GM18867 (cell line): ENCODE measurements around the gene RABEPK.
"Not testable (repeated sequence)": the region's sequence is repeated elsewhere in the genome, so short reads cannot be mapped to it uniquely, and the experiment has no call there.

Source experiments
- ATAC-seq: cut with Tn5 transposase; IDR thresholded peaks from one replicate; pipeline ENCODE4 v1.9.1; 2021; ENCODE audit warnings: mild to moderate bottlenecking, moderate library complexity; ENCODE audit not compliant: unreplicated experiment

RABEPK gene, protein sequence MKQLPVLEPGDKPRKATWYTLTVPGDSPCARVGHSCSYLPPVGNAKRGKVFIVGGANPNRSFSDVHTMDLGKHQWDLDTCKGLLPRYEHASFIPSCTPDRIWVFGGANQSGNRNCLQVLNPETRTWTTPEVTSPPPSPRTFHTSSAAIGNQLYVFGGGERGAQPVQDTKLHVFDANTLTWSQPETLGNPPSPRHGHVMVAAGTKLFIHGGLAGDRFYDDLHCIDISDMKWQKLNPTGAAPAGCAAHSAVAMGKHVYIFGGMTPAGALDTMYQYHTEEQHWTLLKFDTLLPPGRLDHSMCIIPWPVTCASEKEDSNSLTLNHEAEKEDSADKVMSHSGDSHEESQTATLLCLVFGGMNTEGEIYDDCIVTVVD

DNA sequence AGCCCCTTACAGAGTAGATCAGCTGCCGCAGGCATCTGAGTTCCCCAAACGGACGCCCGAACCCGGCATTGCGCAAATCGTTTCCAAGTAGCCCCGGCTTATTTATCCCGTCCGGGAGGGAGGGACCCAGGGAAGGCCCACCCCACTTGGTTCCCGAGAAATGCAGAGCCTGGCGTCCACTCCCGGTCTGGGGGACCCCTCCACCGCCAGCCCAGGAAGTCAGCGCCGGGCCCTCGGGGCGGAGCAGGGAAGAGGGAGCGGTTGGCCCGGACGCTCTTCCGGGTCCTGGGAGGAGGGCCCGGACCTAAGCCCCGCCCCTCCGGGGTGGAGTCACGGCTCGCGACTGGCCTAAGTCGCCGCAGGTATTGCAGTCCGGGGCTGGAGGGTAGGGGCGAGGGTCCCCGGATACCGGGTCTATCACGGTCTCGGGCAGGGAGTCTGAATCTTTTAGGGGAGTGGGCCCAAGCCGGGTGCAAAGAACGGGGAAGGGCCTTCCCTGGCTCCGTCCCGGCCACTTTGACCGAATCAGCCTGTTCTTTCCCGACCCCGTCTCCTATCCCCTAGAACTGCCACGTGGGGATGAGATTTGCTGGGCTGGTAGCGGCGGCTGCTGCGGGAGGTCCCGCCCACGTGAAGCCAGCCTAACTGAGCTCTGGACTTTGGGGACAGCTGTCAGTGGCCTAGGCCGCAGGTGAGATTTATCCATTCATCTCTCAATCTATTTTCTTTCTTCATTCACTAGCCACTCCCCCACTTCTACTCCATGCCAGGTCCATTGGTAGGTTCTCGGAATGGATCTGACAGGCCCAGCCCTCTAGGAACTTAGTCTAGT lies at the start of gene RABEPK:
Gene RABEPK (plus strand): TSS at position 327 of the 832 bp plus-strand sequence. CDS start 2,472 bp downstream, outside the sequence.
- peak; percentile 98 for ATAC-seq

DNA sequence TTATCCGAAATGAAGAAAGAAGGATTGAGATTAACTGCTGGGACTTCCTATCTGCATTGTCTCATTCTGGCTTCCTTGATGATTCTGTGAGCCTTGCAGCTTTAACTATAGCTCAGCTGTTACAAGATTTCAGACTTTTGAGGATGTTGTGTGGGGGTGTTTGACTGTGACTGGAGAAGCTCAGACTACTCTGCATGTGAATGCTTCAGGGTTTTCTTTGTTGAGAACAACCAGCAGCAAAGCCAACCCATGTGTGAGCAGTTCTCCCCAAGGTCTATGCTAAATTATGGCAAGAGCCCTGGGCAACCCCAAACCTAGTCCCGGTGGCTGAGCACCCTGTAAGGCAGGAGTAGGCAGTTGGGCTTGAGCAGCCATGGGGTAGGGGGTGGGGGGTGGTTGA lies 48.6 kb upstream of the RABEPK start:
- ATAC-seq = no peak

DNA sequence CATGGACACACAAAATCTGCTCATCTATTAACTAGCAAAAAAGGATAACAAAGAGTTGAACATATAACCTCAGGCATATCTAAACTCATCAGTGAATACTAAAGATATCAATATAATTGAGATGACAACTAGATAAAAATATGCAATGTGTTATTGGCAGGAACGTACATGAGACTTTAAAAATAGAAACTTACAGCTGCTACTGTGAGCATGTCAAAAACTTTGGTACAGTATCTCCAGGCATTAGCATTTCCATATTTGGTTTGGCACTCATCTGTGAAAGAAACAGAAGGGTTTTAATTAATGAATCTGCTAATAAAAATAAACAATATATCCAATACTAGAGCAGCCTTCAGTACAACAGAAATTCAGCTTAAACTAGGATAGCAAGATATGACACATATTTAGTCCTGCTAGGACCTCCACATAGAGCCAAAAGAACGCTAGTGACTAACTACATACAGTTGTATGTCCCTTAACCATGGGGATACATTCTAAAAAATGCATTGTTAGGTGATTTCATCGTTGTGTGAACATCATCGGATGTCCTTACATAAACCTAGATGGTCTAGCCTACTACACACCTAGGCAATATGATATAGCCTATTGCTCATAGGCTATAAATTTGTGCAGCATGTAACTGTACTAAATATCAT lies 46.5 kb upstream of the RABEPK start:
- no peak for ATAC-seq

DNA sequence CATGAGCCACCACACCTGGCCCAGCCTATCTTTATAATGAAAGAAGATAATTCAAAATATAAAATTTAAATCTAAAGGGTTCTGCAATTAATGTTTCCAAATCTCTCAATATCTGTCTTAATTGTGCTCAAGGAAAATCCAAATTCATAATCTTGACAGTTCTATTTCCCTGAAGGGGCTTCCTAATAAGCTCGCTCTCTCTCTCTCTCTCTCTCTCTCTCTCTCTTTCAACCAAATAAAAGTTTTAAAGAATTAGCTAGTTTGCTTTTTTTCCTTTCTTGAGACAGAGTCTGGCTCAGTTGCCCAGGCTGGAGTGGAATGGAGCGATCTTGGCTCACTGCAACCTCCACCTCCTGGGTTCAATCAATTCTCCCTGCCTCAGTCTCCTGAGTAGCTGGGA lies 43.8 kb upstream of the RABEPK start:
- ATAC-seq = no peak

DNA sequence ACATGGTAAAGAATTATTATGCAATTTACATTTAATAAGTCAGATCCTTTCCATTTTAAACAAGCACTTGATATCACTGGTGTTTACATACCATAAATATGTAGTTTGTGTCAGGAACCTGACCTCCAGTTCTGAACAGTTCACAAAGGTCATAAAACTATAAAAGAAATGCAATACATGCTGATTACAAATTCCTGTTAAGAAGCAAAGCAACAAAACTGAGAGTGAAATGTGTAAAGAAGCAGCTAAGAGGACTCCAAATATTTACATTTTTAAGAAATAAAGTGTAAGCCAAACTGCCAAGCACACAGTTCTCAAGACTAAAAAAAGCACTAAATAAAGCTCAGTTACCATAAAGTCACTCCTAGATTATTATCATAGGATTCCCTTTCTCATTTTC lies 39.6 kb upstream of the RABEPK start:
- ATAC-seq = no peak

DNA sequence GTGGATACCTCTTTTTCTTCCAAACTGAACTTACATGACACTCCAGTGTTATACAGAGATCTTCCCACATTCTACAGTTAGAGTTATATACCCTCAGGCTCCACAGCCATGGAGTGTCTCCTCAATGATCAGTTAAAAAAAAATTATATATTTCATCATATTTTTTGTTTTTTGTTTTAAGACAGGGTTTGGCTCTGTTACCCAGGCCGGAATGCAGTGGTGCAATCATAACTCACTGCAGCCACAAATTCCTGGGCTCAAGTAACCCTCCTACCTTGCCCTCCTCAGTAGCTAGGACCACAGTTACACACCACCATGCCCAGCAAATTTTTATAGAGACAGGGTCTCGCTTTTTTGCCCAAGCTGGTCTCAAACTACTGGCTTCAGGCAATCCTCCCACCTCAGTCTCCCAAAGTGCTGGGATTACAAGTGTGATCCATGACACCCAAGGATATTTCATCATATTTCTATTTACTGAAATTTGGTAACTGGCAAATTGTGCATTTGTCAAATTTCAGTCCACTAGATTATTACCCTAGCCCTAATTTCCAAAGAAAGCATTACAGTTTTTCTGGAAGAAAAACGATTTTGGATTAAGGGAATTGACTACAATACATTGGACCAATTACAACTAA lies 38.9 kb upstream of the RABEPK start:
- no peak for ATAC-seq

DNA sequence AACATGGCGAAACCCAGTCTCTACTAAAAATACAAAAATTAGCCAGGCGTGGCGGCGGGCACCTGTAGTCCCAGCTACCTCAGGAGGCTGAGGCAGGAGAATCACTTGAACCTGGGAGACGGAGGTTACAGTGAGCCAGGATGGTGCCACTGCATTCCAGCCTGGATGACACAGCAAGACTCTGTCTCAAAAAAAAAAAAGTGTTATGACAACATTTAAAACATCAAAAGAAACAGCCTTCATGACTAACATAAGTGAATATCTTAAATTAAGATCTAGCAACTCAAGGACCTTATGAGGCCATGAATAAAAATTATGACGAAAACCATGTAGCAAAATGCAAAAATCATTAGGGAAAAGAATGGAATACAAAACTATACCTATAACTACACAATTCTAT lies 37.5 kb upstream of the RABEPK start:
- not testable (repeated sequence) for ATAC-seq

DNA sequence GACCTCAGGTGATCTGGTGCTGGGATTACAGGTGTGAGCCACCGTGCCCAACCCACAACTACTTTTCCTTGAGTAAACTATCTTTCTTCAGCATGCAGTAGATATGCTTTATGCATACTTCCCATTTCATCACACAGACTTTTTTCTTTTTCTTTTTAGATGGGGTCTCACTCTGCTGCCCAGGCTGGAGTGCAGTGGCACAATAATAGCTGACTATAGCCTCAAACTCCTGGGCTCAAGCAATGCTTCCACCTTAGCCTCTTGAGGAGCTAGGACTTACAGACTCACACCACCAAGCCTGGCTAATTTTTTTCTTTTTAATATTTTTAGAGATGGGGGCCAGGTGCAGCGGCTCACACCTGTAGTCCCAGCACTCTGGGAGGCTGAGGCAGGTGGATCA lies 33.6 kb upstream of the RABEPK start:
- no peak for ATAC-seq

DNA sequence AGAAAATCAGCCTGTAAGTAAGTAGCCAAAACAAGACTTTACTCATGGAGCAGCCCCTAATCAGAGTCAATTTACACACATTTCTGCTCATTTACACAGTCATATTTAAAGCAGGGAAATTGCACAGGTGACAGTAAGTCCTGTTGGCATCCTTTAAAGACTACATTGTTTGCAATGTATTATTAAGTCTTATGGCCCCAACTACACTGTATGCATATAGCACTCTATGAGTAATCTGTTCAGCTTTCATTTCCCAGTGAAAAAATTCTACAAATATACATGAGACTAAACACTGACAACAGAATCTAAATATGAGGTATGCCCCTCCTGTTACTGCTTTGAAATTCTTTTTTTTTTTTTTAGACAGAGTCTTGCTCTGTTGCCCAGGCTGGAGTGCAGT lies 30.4 kb upstream of the RABEPK start:
- no peak for ATAC-seq

DNA sequence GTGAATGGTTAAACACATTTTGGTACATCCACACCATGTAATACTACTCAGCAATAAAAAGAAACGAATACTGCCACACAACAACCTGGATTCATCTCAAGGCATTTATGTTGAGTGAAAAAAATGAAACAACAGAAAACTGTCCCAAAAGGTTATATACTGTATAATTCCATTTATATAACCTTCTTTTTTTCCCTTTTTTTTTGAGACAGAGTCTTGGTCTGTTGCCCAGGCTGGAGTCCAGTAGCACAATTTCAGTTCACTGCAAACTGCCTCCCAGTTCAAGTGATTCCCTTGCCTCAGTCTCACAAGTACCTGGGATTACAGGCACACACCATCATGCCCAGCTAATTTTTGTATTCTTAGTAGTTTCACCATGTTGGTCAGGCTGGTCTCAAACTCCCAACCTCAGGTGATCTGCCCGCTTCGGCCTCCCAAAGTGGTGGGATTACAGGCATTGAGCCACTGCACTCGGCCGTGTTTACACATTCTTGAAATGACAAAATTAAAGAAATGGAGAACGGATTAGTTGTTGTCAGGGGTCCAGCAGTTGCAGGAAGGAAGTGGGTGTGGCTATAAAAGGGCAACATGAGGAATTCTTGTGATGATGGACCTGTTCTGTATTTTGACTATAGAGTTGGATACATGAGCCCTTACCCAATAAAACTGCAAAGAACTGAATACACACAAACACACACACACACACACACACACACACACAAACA lies 28.1 kb upstream of the RABEPK start:
- no peak for ATAC-seq

DNA sequence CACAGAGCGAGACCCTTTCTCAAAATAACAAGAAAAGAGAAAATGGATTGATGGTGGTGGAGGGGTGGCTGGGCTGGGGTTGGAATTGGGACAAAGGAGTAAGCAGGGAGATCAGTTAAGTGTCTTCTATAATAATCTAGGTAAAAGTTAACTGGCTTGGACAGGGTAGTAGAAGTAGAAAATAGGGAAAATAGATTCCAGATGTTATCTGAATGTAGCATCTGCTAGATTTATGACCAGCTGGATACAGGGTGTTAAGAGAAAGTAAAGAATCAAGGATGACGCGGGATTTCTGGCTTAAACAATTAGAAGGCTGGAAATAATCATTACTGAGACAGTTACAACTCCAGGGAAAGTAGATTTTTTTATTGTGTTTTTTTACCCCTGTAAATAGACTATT lies 23.7 kb upstream of the RABEPK start:
- ATAC-seq = no peak

DNA sequence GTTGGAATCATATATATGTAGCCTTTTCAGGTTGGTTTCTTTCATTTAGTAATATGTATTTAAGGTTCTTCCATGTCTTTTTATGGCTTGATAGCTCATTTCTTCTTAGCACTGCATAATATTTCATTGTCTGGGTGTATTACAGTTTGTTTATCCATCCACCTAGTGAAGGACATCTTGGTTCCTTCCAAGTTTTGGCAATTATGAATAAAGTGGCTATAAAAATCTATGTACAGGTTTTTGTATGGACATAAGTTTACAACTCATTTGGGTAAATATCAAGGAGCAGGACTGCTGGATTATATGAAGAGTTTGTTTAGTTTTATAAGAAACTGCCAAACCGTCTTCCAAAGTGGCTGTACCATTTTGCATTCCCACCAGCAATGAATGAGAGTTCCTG lies 22.5 kb upstream of the RABEPK start:
- ATAC-seq = no peak

DNA sequence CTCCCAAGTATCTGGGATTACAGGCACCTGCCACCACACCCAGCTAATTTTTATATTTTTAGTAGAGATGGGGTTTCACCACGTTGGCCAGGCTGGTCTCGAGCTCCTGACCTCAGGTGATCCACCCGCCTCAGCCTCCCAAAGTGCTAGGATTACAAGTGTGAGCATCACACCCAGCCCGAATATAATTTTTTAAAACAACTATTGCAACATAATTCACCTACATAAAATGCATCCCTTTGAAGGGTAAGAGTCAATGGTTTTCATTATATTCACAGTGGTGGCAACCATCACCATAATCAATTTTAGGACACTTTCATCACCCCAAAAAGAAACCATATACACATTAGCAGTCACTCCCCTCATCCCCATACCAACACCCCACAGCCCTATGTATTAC lies 20.6 kb upstream of the RABEPK start:
- ATAC-seq = not testable (repeated sequence)

DNA sequence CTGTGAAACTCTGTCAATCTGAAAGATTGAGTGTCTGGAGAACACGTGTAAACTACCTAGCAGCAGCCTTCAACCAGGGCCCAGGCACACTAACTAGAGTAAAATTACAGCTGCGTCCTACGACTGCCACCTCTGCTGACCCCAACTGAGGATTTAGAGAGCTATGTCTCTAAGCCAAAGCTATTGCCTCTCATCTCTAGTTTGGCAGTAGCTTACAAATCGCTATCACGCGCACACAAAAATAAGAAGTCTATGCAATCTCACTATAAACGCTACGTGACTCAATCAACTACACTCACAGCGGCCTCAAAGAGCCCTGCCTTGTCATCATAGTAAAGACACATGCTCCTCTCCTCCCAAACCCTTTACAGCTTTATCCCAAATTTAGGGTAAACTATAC lies 19.5 kb upstream of the RABEPK start:
- ATAC-seq = no peak

DNA sequence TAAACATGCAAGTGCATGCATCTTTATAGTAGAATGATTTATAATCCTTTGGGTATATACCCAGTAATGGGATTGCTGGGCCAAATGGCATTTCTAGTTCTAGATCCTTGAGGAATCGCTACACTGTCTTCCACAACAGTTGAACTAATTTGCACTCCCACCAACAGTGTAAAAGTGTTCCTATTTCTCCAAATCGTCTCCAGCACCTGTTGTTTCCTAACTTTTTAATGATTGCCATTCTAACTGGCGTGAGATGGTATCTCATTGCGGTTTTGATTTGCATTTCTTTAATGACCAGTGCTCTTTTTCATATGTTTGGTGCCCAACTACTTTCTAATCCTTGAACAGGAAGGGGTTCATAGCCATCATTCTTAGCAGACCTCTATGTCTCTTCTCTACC lies 18.6 kb upstream of the RABEPK start:
- not testable (repeated sequence) for ATAC-seq

DNA sequence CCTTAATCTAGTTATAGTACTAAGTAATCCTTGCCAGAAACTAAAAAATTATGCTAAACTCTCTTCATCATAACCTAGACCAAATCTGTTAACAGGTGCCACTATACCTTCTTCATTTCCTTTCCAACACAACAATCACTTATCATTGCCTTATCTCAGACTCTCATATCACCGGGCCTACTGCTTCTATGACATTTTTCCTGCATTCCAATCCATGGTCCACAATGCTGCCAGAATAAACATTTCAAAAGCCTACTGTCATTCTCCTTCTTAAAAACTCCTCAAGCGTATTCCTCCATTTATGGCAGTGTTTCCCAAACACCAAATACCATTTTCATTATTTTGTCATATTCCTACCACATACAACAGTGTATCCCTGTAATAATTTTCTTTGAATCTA lies 17.3 kb upstream of the RABEPK start:
- no peak for ATAC-seq

DNA sequence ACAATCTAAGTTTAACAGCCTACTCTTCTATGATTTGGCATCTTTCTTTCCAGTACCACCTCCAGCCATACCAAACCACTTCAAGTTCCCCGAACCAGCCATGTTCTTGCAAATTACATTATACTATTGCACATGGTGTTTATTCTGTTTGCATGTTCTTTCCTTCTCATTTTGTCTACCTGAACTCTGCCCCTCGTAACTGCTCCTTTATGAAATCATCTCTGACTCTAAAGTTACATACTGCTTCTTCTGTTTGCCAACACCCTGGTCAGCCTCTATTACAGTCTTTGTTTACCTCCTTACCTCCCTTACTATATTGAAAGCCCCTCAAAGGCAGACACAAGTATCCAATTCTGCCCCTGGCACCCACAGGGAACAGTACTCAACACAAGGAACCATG lies 16.8 kb upstream of the RABEPK start:
- no peak for ATAC-seq

DNA sequence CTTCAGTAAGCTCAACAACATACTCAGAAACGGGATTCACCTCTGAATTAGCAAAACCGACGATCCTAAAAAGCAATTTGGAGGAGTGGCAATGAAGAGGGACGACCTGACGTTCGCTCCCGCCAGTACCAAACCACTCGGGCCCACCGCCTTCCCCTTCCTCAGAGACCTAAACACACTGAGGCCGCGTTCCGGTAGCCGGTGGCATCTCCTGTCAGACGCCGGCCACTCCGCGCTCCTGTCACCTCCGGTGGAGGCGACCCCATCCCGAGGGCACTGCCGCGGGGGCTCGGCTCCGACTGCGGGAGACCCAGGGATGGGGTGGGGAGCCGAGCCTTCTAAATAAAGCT lies 11.4 kb upstream of the RABEPK start:
- ATAC-seq = peak; percentile 20

DNA sequence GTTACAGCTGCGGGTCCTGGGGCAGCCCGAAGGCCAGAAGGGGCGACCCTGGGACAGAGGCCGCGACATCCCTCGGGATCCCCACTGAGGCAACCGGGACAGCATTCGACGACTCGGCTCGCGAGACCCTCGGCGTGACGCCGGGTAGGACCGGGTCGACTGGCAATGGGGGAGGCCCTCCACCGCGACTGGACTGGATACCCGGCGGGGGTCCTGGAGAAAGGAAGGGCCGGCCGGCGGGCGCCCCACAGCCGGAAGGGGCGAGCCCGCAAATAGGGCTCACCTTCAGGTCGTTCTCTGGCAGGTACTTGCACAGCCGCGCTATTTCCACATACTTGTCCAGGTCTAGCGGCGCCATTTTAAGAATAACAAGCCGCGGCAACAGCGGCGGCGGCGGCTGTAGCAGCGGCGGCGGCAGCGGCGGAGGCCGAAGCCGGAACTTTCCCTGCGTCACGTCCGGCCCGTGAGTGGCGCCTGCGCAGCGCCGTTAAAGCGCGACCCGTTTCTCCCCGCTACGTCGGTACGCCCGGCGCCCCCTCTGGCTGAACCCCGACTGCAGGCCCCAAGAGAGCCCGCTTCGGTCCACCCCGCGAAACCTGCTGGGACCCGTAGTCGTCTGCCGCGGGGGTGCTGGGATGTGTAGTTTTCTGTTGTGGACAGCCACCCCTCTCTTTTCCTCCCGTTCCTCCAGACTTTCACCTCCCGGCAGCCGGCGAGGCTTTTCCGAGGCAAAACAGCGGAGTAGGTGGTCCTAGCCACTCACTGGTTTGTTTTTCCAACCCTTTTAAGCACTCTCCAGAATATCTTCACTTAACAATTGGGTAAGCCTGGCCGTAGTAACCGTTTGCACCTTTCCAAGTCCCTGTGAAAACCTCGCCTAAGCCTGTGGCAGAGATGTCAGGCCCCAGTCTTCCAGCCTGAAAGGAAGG lies 10.7 kb upstream of the RABEPK start, which contains the start of gene PPP6C:
Gene PPP6C (minus strand): TSS at position 443 of the 929 bp plus-strand sequence. CDS start 85 bp downstream, at position 358.
- ATAC-seq = peak; percentile 96
